NT2/D1 (cell line): ENCODE measurements around the gene BGLAP.

ENCODE experiments used
- SUZ12 ChIP-seq: IDR thresholded peaks from 2 replicates; pipeline ENCODE4 v1.6.1; 2011; ENCODE audit not compliant: insufficient read length, insufficient read depth; ENCODE audit errors: extremely low read depth
- YY1 ChIP-seq: IDR thresholded peaks from 2 replicates; pipeline ENCODE4 v1.6.1; 2011; ENCODE audit not compliant: insufficient read length, insufficient read depth

- TF ChIP-seq YY1 (no peak), SUZ12 (no peak)
These were observed 3.7 kb downstream of the BGLAP start for GRCh38 chr1:156245451-156246232.
